Bronchial epithelial cell (primary cell): ENCODE data around the gene TMEM95. TPM values are rescaled to one million over a fixed set of nuclear protein-coding genes. Genes with fewer than 3 reads are reported as not detected.
A peak's percentile ranks its signal among the peaks of the same experiment; 100 is the strongest.
"Not testable (repeated sequence)": the region's sequence is repeated elsewhere in the genome, so short reads cannot be mapped to it uniquely, and the experiment has no call there.

Source experiments
- DNase-seq: peaks from one replicate; pipeline ENCODE4 v3.0.0-alpha.2; 2010; ENCODE audit warnings: low read depth
- FAIRE-seq: peaks from 2 replicates; lab custom pipeline; 2011; peaks lifted over from hg19 to GRCh38; lab: Jason Lieb, UNC
- H3K27me3 ChIP-seq: 2 replicates; pipeline ENCODE4 v1.5.1; 2011; ENCODE audit warnings: low read length; ENCODE audit not compliant: control insufficient read depth, insufficient read depth
- H3K36me3 ChIP-seq: 2 replicates; pipeline ENCODE4 v1.5.1; 2011; ENCODE audit warnings: low read length; ENCODE audit not compliant: control insufficient read depth, insufficient read depth
- H3K4me3 ChIP-seq: 2 replicates; pipeline ENCODE4 v1.5.1; 2011; ENCODE audit warnings: mild to moderate bottlenecking, low read depth, low read length, control low read depth
- CTCF ChIP-seq: IDR thresholded peaks from 2 replicates; pipeline ENCODE4 v1.5.1; 2011; ENCODE audit warnings: mild to moderate bottlenecking, moderate library complexity, low read length, control low read depth, inconsistent platforms; ENCODE audit not compliant: insufficient read depth, severe bottlenecking
- total RNA-seq: library from RNA; depleted of rRNA; stranded (reverse); fragments of >200 nt; gene quantifications from 2 replicates; pipeline ENCODE4 v1.2.1, GENCODE V29; 2014

Gene TMEM95
- total RNA-seq, 1 donor from 2014 or later, result not detected

DNA sequence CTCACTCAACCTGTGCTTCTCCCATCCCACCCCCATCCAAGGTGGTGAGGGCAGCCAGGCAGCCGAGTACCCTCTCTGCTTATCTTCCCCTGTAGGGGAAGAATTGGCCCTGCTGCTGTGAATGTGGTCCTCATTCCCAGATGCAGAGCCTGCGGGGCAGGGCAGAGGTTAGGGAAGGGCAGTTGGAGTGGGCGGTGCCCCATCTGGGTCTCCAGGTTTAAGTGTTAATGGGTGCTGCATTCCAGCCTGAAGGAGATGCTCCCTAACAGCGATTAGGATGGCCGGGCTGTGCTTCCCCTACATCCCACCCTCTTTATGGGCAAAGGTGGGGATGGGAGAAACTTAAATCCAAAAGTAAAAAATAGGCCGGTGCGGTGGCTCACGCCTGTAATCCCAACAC, 12.1 kb downstream of the TMEM95 start:
- H3K36me3 ChIP-seq, result no peaks in the 10 kb centered on the region
- no peak for TF ChIP-seq CTCF
- no peak overlapping the region for H3K4me3 ChIP-seq
- no peak for DNase-seq
- H3K27me3 ChIP-seq, result no peaks in the 10 kb centered on the region
- FAIRE-seq, result no peak

DNA sequence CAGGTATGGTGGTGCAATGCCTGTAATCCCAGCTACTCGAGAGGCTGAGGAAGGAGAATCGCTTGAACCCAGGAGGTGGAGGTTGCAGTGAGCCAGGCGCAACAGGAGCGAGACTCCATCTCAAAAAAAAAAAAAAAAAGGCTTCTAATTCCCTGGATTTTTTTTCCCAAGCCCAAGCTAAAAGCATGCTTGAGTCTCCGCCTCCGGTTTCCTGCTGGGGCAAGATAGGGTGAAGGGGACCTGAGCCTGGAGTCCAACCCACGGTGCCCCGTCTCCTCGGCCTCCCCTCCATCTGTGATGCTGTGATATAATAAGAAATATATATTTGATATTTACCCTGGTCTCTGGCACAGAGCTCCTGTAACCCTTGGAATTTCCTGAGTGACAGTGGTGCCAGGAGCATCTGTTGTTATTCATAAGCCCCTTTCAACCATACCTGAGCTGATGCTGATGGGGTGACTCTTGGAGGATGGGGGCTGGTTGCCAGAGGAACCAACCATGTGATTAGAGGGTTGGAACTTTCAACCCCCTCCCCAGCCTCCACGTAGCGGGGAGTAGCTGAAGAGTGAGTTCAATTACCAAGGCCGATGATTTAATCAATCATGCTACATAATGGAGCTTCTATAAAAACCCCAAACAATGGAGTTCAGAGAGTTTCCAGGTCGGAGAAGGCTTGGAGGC, 13.1 kb downstream of the TMEM95 start:
- no peaks in the 10 kb centered on the region for H3K27me3 ChIP-seq
- no peak for TF ChIP-seq CTCF
- DNase-seq (no peak), FAIRE-seq (no peak)
- no peak overlapping the region for H3K4me3 ChIP-seq
- H3K36me3 ChIP-seq, result no peaks in the 10 kb centered on the region

- DNase-seq, H3K4me3 ChIP-seq, H3K36me3 ChIP-seq, H3K27me3 ChIP-seq, FAIRE-seq: not testable (repeated sequence)
These were observed 13.6 kb downstream of the TMEM95 start for GRCh38 chr17:7368599-7368994.

DNA sequence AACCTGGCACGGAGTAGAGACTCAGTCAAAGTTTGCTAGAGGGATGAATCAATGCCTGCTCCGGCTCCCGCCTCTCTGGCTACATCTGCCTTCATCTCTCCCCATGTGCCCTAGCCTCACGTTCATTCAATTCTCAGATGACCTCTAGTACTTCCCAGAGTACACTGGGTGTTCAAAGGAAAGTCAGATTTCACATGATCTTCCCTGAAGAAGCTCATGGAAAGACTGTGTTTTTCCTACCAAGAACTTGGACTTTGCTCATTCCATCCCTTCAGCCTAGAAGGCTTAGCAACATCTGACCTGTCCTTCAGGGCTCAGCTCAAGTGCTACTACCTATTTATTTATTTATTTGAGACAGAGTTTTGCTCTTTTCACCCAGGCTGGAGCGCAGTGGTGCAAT, 14.9 kb downstream of the TMEM95 start:
- Histone ChIP-seq H3K4me3 (no peak overlapping the region), H3K27me3 (no peaks in the 10 kb centered on the region), H3K36me3 (no peaks in the 10 kb centered on the region)
- no peak for DNase-seq
- FAIRE-seq, result peak; percentile 77
- no peak for TF ChIP-seq CTCF

DNA sequence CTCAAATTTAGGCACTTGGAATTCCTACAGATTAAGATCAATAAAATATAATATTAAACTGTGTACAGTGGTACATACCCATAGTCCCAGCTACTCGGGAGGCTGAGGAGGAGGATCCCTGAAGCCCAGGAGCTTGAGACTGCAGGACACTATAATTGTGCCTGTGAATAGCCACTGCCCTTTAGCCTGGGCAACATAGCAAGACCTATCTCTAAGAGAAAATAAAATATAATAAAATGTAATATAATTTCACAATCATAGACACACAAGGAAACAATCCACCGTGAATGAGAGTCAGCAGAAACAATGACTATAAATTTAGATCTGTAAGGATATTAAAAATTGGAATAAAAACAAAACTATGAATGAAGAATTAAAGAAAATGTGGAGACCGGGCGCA, 15.9 kb downstream of the TMEM95 start:
- no peak overlapping the region for H3K4me3 ChIP-seq
- FAIRE-seq (no peak), DNase-seq (no peak)
- TF ChIP-seq CTCF, result no peak
- no peaks in the 10 kb centered on the region for H3K27me3 ChIP-seq
- H3K36me3 ChIP-seq, result no peaks in the 10 kb centered on the region

DNA sequence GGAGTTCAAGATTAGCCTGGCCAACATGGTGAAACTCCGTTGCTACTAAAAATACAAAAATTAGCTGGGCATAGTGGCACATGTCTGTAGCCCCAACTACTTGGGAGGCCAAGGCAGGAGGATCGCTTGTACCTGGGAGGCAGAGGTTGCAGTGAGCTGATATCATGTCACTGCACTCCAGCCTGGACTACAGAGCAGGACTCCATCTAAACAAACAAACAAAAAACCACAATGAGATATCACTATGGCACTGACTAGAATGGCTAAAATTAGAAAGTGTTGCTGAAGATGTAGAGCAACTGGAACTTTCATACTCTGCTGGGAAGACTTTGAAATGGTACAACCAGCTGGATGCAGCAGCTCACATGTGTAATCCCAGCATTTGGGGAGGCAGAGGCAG, 19.4 kb downstream of the TMEM95 start:
- Histone ChIP-seq H3K36me3 (no peaks in the 10 kb centered on the region), H3K27me3 (no peaks in the 10 kb centered on the region), H3K4me3 (no peak overlapping the region)
- DNase-seq (no peak), FAIRE-seq (peak; percentile 28)
- no peak for TF ChIP-seq CTCF
